GM12864 (cell line): ENCODE results near the gene TEX2.

Experiments used
- DNase-seq: peaks from one replicate; pipeline ENCODE4 v3.0.0-alpha.2; 2011; ENCODE audit warnings: low read depth
- H3K4me3 ChIP-seq: 2 replicates; pipeline ENCODE4 v1.5.1; 2011; ENCODE audit warnings: mild to moderate bottlenecking, low read depth, low read length, control low read depth
- TF ChIP-seq, protein P1 (sequence below): IDR thresholded peaks from 2 replicates; pipeline ENCODE4 v1.5.1; 2011; ENCODE audit warnings: low read depth, mild to moderate bottlenecking, moderate library complexity, low read length, control low read depth, inconsistent platforms; ENCODE audit errors: missing control alignments

TEX2 gene

DNA sequence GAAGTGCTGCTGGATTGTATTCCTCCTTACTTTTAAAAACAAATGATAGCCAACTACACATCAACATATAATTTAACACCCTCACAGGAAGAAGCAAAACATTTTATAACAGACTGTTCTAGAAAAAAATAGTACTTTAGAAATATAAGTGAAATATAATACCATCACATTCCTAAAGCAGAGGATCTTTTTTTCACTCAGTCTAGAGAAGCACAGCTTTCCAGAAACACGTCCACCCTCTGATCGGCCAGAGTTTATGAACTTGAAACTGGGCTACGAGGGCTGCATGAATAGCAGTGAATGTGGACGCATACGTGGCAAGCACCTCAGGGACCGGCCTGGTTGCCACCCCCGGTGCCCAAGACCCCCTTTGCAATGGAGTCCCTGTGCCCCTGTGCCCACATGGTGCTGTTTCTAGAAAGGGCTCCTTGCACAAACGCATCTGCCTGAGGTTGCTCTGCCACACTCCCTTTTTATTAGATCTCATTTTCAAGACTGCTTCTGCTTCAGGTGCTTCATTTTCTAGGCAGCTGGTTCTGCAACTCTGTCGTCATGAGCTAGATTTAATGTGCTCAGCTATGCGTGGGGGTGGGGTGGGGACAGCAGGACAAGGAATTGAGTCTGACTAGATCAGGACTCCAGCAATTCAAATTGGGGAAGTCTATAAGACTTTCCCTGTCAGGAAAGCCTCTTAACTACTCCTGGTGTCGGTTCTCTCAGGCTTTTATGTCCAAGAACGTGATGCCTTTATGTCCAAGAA, 104.0 kb downstream of the TEX2 start:
- TF ChIP-seq, protein P1, sequence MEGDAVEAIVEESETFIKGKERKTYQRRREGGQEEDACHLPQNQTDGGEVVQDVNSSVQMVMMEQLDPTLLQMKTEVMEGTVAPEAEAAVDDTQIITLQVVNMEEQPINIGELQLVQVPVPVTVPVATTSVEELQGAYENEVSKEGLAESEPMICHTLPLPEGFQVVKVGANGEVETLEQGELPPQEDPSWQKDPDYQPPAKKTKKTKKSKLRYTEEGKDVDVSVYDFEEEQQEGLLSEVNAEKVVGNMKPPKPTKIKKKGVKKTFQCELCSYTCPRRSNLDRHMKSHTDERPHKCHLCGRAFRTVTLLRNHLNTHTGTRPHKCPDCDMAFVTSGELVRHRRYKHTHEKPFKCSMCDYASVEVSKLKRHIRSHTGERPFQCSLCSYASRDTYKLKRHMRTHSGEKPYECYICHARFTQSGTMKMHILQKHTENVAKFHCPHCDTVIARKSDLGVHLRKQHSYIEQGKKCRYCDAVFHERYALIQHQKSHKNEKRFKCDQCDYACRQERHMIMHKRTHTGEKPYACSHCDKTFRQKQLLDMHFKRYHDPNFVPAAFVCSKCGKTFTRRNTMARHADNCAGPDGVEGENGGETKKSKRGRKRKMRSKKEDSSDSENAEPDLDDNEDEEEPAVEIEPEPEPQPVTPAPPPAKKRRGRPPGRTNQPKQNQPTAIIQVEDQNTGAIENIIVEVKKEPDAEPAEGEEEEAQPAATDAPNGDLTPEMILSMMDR, result no peak
- no peak for DNase-seq
- no peak overlapping the region for H3K4me3 ChIP-seq

DNA sequence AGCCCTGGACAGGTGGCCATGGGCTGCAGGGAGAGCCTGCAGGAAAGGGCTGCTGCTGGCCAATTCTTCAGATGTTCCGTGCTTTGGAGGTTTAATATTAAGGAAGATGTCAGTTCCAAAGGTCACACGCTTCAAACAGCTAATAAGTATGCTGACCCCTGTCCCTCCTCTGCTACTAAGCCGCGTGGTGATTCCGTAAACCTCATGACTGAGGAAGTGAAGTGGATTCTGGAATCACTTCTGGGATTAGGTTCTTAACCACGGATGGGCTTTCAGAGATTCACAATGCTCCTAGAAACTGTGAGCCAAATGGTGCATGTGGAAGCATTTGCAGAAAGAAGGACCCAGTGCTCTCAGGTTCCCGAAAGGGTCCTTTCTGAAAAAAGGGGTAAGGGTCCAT, 104.7 kb downstream of the TEX2 start:
- no peak for DNase-seq
- H3K4me3 ChIP-seq, result no peak overlapping the region

DNA sequence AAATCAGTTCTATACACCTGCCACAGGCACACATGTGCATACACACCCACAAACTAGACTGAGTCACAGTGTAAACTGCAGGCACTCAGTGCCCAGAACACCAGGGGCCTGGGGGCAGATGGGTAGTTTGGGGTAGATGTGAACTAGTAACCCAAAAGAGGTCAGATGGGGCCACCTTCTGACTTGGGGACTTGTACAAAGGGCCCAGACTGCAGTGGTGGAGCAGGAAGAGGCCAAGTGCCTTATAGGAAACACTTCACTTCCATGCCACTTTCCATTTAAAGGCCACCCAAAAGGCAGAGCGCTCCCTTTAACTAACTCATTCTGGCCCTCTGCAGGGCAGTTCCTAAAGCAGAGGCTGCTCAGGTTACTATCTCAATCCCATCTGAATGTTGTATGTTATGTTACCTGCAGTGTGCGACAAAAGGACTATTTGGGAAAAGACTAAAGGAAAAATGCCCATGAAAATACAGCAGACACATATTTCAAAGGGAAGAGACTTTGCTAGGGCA, 105.3 kb downstream of the TEX2 start:
- H3K4me3 ChIP-seq, result no peak overlapping the region
- TF ChIP-seq, protein P1, result no peak
- DNase-seq, result no peak

More for the DNA sequence above, 104.7 kb downstream of the TEX2 start:
- TF ChIP-seq, protein P1, result no peak

DNA sequence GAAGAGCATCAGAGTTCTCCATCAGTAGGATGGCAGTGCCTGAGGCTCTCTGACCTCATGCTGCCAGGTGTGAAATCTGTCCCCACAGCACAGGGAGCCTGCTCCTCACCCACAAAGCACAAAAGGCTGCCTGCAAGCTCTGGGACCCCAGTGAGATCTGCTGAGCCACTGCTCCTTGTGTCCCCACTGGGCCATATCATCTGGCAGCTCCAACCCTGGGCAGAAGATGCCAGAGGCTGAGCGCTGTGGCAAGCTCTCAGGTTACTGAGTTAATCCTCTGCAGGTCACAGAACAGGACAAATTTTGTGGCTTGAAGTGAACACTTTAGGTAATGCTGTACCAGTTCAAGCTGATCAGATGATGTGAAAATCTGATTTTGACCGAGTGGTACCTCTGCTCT, 106.4 kb downstream of the TEX2 start:
- DNase-seq, result no peak
- no peak overlapping the region for H3K4me3 ChIP-seq
- TF ChIP-seq, protein P1, result no peak

DNA sequence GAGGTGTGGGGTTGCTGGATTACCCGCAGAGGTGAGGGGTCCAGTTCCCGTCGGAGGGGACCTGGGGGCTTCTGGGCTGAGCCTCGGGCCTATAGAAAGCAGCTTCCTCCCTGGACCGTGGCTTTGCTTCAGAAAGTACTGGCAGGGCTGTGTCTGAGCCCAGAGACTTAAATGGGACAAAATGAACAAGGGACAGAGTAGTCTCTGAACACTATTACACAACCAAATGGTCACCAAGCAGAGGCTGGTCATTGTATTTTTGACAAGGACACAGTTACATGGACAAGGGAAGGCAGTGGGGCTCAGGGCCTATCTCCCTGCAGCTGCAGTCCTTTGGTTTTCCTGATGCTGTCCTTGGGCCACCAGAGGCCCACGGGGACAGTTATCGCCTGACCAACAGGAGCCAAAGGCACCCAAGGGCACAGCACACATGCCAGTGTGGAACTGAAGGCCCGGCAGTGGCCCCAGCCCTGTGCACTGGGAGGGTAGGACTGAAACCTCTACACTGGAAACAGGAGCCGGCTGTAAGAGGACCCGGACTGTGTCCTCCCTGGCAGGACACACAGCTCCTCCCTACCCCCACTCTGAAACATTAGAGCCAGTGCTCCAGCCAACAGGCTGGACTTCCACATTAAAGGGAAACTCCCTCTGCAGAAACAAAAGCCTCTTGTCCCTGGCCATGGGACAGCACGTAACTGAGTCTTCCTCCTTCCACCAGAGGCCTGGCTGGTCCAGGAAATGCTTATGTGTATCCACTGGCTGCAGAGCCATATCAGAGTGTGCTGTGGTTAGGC, 107.1 kb downstream of the TEX2 start:
- TF ChIP-seq, protein P1, result no peak
- no peak for DNase-seq
- H3K4me3 ChIP-seq, result no peak overlapping the region

DNA sequence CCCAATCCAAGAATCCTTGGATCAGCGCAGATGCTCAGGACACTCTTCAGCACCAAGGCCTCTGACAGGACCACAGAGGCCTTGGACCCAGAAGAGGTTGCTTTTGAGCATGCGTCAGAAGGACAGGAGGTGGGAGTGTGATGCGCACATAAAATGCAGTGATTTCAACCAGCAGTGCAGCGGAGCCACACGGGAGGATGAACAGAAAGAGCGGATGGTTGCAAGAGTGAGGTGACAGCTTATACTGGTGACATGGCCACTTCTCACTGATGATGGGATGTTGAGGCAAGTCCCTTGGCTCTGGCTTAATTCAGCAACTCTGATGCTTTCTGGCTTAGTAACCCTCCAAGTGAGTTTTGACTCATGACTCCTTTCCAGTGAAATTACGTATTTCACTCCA, 107.9 kb downstream of the TEX2 start:
- no peak for DNase-seq
- TF ChIP-seq, protein P1, result no peak
- H3K4me3 ChIP-seq, result no peak overlapping the region
